HEK293 (cell line): ENCODE data around the gene TRIM65.

Experiments
- GLI4 ChIP-seq: fragments of 450-650 bp; formaldehyde crosslinking; IDR thresholded peaks from 2 replicates; pipeline ENCODE4 v1.5.1; 2016; ENCODE audit warnings: missing biosample characterization, missing genetic modification characterization
- GLIS1 ChIP-seq: fragments of 450-650 bp; formaldehyde crosslinking; IDR thresholded peaks from 2 replicates; pipeline ENCODE4 v1.5.1; 2016; ENCODE audit warnings: missing biosample characterization, missing genetic modification characterization
- GLIS2 ChIP-seq: fragments of 450-650 bp; formaldehyde crosslinking; IDR thresholded peaks from 2 replicates; pipeline ENCODE4 v1.5.1; 2016; ENCODE audit warnings: missing biosample characterization, missing genetic modification characterization
- IKZF3 ChIP-seq: fragments of 450-650 bp; IDR thresholded peaks from 2 replicates; pipeline ENCODE4 v1.5.0; 2018; ENCODE audit warnings: missing biosample characterization, mild to moderate bottlenecking, missing genetic modification characterization, moderate library complexity
- KLF1 ChIP-seq: fragments of 450-650 bp; formaldehyde crosslinking; IDR thresholded peaks from 2 replicates; pipeline ENCODE4 v1.5.1; 2016; ENCODE audit warnings: missing biosample characterization, missing genetic modification characterization
- KLF16 ChIP-seq: fragments of 450-650 bp; formaldehyde crosslinking; IDR thresholded peaks from 2 replicates; pipeline ENCODE4 v1.5.1; 2017; ENCODE audit warnings: missing biosample characterization, missing genetic modification characterization
- KLF7 ChIP-seq: fragments of 450-650 bp; formaldehyde crosslinking; IDR thresholded peaks from 2 replicates; pipeline ENCODE4 v1.5.1; 2016; ENCODE audit warnings: missing biosample characterization, missing genetic modification characterization, borderline replicate concordance
- MYNN ChIP-seq: fragments of 450-650 bp; formaldehyde crosslinking; IDR thresholded peaks from 2 replicates; pipeline ENCODE4 v1.5.1; 2016; ENCODE audit warnings: missing biosample characterization, missing genetic modification characterization, borderline replicate concordance
- OSR2 ChIP-seq: fragments of 450-650 bp; formaldehyde crosslinking; IDR thresholded peaks from 2 replicates; pipeline ENCODE4 v1.5.1; 2016; ENCODE audit warnings: missing biosample characterization, missing genetic modification characterization
- PRDM10 ChIP-seq: fragments of 450-650 bp; formaldehyde crosslinking; IDR thresholded peaks from 2 replicates; pipeline ENCODE4 v1.5.1; 2016; ENCODE audit warnings: missing biosample characterization, missing genetic modification characterization
- SP2 ChIP-seq: fragments of 450-650 bp; formaldehyde crosslinking; IDR thresholded peaks from 2 replicates; pipeline ENCODE4 v1.5.1; 2016; ENCODE audit warnings: missing biosample characterization, missing genetic modification characterization
- ZBTB44 ChIP-seq: fragments of 450-650 bp; IDR thresholded peaks from 2 replicates; pipeline ENCODE4 v1.5.1; 2018; ENCODE audit warnings: missing biosample characterization, mild to moderate bottlenecking, missing genetic modification characterization
- ZBTB8A ChIP-seq: fragments of 450-650 bp; formaldehyde crosslinking; IDR thresholded peaks from 2 replicates; pipeline ENCODE4 v1.5.1; 2016; ENCODE audit warnings: missing biosample characterization, missing genetic modification characterization
- ZFP69B ChIP-seq: fragments of 450-650 bp; formaldehyde crosslinking; IDR thresholded peaks from 2 replicates; pipeline ENCODE4 v1.5.1; 2016; ENCODE audit warnings: missing biosample characterization, missing genetic modification characterization
- ZIC2 ChIP-seq: fragments of 450-650 bp; formaldehyde crosslinking; IDR thresholded peaks from 2 replicates; pipeline ENCODE4 v1.5.1; 2016; ENCODE audit warnings: missing biosample characterization, missing genetic modification characterization
- ZNF10 ChIP-seq: fragments of 450-650 bp; formaldehyde crosslinking; IDR thresholded peaks from 2 replicates; pipeline ENCODE4 v1.5.1; 2017; ENCODE audit warnings: missing biosample characterization, missing genetic modification characterization
- ZNF148 ChIP-seq: fragments of 450-650 bp; formaldehyde crosslinking; IDR thresholded peaks from 2 replicates; pipeline ENCODE4 v1.5.0; 2017; ENCODE audit warnings: missing biosample characterization, missing genetic modification characterization, borderline replicate concordance
- ZNF324 ChIP-seq: fragments of 450-650 bp; formaldehyde crosslinking; IDR thresholded peaks from 2 replicates; pipeline ENCODE4 v1.5.1; 2016; ENCODE audit warnings: missing biosample characterization, missing genetic modification characterization
- ZNF341 ChIP-seq: fragments of 450-650 bp; formaldehyde crosslinking; IDR thresholded peaks from 2 replicates; pipeline ENCODE4; 2016; ENCODE audit warnings: low read depth, missing biosample characterization, missing genetic modification characterization
- ZNF350 ChIP-seq: fragments of 450-650 bp; formaldehyde crosslinking; IDR thresholded peaks from 2 replicates; pipeline ENCODE4 v1.5.0; 2017; ENCODE audit warnings: missing biosample characterization, mild to moderate bottlenecking, missing genetic modification characterization
- ZNF596 ChIP-seq: fragments of 450-650 bp; IDR thresholded peaks from 2 replicates; pipeline ENCODE4 v1.5.0; 2018; ENCODE audit warnings: missing biosample characterization, mild to moderate bottlenecking, missing genetic modification characterization, moderate library complexity
- ZNF623 ChIP-seq: fragments of 450-650 bp; formaldehyde crosslinking; IDR thresholded peaks from 2 replicates; pipeline ENCODE4 v1.5.1; 2016; ENCODE audit warnings: missing biosample characterization, missing genetic modification characterization
- ZNF629 ChIP-seq: fragments of 450-650 bp; formaldehyde crosslinking; IDR thresholded peaks from 2 replicates; pipeline ENCODE4 v1.5.1; 2017; ENCODE audit warnings: missing biosample characterization, missing genetic modification characterization
- ZSCAN30 ChIP-seq: fragments of 450-650 bp; IDR thresholded peaks from 2 replicates; pipeline ENCODE4 v1.5.1; 2018; ENCODE audit warnings: missing biosample characterization, mild to moderate bottlenecking, missing genetic modification characterization, moderate library complexity
- TF ChIP-seq, protein P1 (sequence below): fragments of 450-650 bp; formaldehyde crosslinking; IDR thresholded peaks from 2 replicates; pipeline ENCODE4 v1.5.1; 2016; ENCODE audit warnings: missing biosample characterization, missing genetic modification characterization, borderline replicate concordance
- TF ChIP-seq, protein P2 (sequence below): fragments of 450-650 bp; formaldehyde crosslinking; IDR thresholded peaks from 2 replicates; pipeline ENCODE4 v1.5.1; 2016; ENCODE audit warnings: missing biosample characterization, missing genetic modification characterization

TRIM65 gene

DNA sequence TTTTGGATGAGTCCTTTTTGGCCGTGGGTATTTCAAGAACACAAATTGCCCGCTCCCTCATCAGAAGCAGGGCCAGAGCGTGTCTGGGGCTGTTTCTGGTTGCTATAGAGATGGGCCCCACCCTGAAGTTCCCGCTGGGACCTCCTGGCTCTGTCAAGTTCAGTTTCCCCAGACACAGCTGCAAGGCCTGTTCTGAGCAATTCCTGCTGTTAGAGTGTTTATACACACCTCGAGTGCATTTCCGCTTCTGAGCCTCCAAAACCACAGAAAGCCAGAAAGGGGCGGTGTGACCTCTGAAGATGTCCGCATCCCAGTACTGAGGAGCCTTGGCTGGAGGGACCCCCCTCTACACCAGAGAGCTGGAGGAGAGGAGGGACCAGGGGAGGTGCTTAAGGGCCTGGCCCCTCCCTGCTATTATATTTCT, 32.3 kb downstream of the TRIM65 start (continued):
- TF ChIP-seq ZSCAN30 (tag by site-specific recombination) (no peak), GLIS2 (tag by site-specific recombination) (peak; percentile 71), ZNF10 (tag by site-specific recombination) (peak; percentile 93), ZNF629 (tag by site-specific recombination) (0 out of 2 replicates have a peak, but pooled peaks have one; percentile 8), ZNF596 (tag by site-specific recombination) (no peak), OSR2 (tag by site-specific recombination) (0 out of 2 replicates have a peak, but pooled peaks have one; percentile 16), GLIS1 (tag by site-specific recombination) (peak; percentile 64), ZNF341 (peak; percentile 68), ZIC2 (tag by site-specific recombination) (peak; percentile 96), SP2 (tag by site-specific recombination) (peak; percentile 67), KLF16 (no peak), KLF7 (no peak), ZNF623 (tag by site-specific recombination) (no peak), ZBTB8A (peak; percentile 32; the same call in 1 of the 2 replicates), ZBTB44 (tag by site-specific recombination) (peak; percentile 27; the same call in 1 of the 2 replicates), ZNF350 (tag by site-specific recombination) (no peak), ZNF148 (tag by site-specific recombination) (no peak), ZNF324 (tag by site-specific recombination) (no peak), PRDM10 (tag by site-specific recombination) (no peak), MYNN (no peak), IKZF3 (tag by site-specific recombination) (0 out of 2 replicates have a peak, but pooled peaks have one; percentile 16), GLI4 (tag by site-specific recombination) (no peak), KLF1 (tag by site-specific recombination) (peak; percentile 54; the same call in 1 of the 2 replicates), ZFP69B (tag by site-specific recombination) (peak; percentile 78; the same call in 1 of the 2 replicates)
- TF ChIP-seq, protein P1, sequence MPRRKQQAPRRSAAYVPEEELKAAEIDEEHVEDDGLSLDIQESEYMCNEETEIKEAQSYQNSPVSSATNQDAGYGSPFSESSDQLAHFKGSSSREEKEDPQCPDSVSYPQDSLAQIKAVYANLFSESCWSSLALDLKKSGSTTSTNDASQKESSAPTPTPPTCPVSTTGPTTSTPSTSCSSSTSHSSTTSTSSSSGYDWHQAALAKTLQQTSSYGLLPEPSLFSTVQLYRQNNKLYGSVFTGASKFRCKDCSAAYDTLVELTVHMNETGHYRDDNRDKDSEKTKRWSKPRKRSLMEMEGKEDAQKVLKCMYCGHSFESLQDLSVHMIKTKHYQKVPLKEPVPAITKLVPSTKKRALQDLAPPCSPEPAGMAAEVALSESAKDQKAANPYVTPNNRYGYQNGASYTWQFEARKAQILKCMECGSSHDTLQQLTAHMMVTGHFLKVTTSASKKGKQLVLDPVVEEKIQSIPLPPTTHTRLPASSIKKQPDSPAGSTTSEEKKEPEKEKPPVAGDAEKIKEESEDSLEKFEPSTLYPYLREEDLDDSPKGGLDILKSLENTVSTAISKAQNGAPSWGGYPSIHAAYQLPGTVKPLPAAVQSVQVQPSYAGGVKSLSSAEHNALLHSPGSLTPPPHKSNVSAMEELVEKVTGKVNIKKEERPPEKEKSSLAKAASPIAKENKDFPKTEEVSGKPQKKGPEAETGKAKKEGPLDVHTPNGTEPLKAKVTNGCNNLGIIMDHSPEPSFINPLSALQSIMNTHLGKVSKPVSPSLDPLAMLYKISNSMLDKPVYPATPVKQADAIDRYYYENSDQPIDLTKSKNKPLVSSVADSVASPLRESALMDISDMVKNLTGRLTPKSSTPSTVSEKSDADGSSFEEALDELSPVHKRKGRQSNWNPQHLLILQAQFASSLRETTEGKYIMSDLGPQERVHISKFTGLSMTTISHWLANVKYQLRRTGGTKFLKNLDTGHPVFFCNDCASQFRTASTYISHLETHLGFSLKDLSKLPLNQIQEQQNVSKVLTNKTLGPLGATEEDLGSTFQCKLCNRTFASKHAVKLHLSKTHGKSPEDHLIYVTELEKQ (tag by site-specific recombination), result no peak
- TF ChIP-seq, protein P2, sequence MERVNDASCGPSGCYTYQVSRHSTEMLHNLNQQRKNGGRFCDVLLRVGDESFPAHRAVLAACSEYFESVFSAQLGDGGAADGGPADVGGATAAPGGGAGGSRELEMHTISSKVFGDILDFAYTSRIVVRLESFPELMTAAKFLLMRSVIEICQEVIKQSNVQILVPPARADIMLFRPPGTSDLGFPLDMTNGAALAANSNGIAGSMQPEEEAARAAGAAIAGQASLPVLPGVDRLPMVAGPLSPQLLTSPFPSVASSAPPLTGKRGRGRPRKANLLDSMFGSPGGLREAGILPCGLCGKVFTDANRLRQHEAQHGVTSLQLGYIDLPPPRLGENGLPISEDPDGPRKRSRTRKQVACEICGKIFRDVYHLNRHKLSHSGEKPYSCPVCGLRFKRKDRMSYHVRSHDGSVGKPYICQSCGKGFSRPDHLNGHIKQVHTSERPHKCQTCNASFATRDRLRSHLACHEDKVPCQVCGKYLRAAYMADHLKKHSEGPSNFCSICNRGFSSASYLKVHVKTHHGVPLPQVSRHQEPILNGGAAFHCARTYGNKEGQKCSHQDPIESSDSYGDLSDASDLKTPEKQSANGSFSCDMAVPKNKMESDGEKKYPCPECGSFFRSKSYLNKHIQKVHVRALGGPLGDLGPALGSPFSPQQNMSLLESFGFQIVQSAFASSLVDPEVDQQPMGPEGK, result peak; percentile 60; the same call in 1 of the 2 replicates
